CD4-positive, alpha-beta T cell (primary cell): ENCODE data around the gene WWOX. TPM values are rescaled to one million over a fixed set of nuclear protein-coding genes. Genes with fewer than 3 reads are reported as not detected.
A peak's percentile ranks its signal among the peaks of the same experiment; 100 is the strongest.

Experiments
- ATAC-seq: fragments of 200-7000 bp; cut with Tn5 transposase; one replicate; pipeline ENCODE4 v1.10.0; 2022; ENCODE audit warnings: mild to moderate bottlenecking; ENCODE audit not compliant: poor library complexity
- CTCF ChIA-PET: fragments of 350-600 bp; sonication (Branson Sonifier 250); formaldehyde crosslinking; loops from one replicate; lab custom pipeline; 2021; ENCODE audit warnings: antibody characterized with exemption, inconsistent platforms; lab: Charles Lee
- POLR2A ChIA-PET: fragments of 350-600 bp; sonication (Branson Sonifier 250); formaldehyde crosslinking; loops from one replicate; lab custom pipeline; 2021; ENCODE audit warnings: antibody characterized with exemption, inconsistent platforms; lab: Charles Lee
- DNase-seq, 14 experiments: peaks; one replicate each; pipeline ENCODE4 v3.0.0-alpha.2; 2013 to 2020; ENCODE audit warnings: mixed read lengths in 2 of 14
- H3K27ac ChIP-seq, 2 donors: one replicate each; pipeline versions ENCODE4 v1.5.1 to v1.7.0; 2013; ENCODE audit warnings: low read length in 2 of 2, low read depth in 1 of 2, mild to moderate bottlenecking in 1 of 2
- H3K27me3 ChIP-seq, 2 experiments: 1 replicate in 1 of 2; 2 replicates in 1 of 2; pipeline versions ENCODE4 v1.6.1 to v1.7.0; 2013; ENCODE audit warnings: low read length in 2 of 2, control low read depth in 1 of 2, mild to moderate bottlenecking in 1 of 2, moderate library complexity in 1 of 2; ENCODE audit not compliant: insufficient read depth in 2 of 2, control insufficient read depth in 1 of 2
- H3K36me3 ChIP-seq: one replicate; pipeline ENCODE4 v1.6.1; 2013; ENCODE audit warnings: low read length, control low read depth; ENCODE audit not compliant: insufficient read depth
- H3K4me1 ChIP-seq: one replicate; pipeline ENCODE4 v1.6.1; 2013; ENCODE audit warnings: low read length, control low read depth; ENCODE audit not compliant: insufficient read depth
- H3K4me3 ChIP-seq: one replicate; pipeline ENCODE4 v1.5.1; 2013; ENCODE audit warnings: mild to moderate bottlenecking, low read length, moderate library complexity
- H3K9me3 ChIP-seq, 2 experiments: 1 replicate in 1 of 2; 2 replicates in 1 of 2; pipeline versions ENCODE4 v1.6.1 to v1.7.0; 2013; ENCODE audit warnings: low read length in 2 of 2, mild to moderate bottlenecking in 2 of 2, control low read depth in 1 of 2, moderate library complexity in 1 of 2; ENCODE audit not compliant: control insufficient read depth in 1 of 2, insufficient read depth in 1 of 2
- H3K27ac Mint-ChIP-seq: one replicate; pipeline ENCODE4 v1.8.0; 2020; ENCODE audit warnings: mixed read lengths
- H3K27me3 Mint-ChIP-seq: one replicate; pipeline ENCODE4 v1.8.0; 2021; ENCODE audit warnings: mixed read lengths
- H3K36me3 Mint-ChIP-seq: one replicate; pipeline ENCODE4 v1.8.0; 2021; ENCODE audit warnings: low read depth, mixed read lengths
- H3K4me1 Mint-ChIP-seq: one replicate; pipeline ENCODE4 v1.8.0; 2021; ENCODE audit warnings: low read depth, mixed read lengths
- H3K4me3 Mint-ChIP-seq: one replicate; pipeline ENCODE4 v1.8.0; 2020; ENCODE audit warnings: mild to moderate bottlenecking, mixed read lengths
- H3K9me3 Mint-ChIP-seq: one replicate; pipeline ENCODE4 v1.8.0; 2020; ENCODE audit warnings: mixed read lengths
- intact Hi-C, 2 experiments: fragments of 100-400 bp; cut with DNase I in 1 of 2; cut with micrococcal nuclease in 1 of 2; formaldehyde crosslinking; loops; one replicate each; pipeline versions ENCODE4 v1.15.1 to v1.9.0; 2023 to 2025; cut with DNase I, micrococcal nuclease
- total RNA-seq, 174 experiments: library from RNA in 2 of 174; stranded (reverse) in 2 of 174; gene quantifications; one replicate each; pipeline ENCODE4 v1.2.3 and lab custom pipeline; 2021 to 2026
- TF ChIP-seq, protein P1 (sequence below): fragments of 200-600 bp; IDR thresholded peaks from one replicate; pipeline ENCODE4 v1.8.0; 2022; ENCODE audit warnings: antibody characterized with exemption, mild to moderate bottlenecking

The WWOX gene
- total RNA-seq, 2 experiments from 2014 or later: 19.3 to 21.7 TPM

DNA sequence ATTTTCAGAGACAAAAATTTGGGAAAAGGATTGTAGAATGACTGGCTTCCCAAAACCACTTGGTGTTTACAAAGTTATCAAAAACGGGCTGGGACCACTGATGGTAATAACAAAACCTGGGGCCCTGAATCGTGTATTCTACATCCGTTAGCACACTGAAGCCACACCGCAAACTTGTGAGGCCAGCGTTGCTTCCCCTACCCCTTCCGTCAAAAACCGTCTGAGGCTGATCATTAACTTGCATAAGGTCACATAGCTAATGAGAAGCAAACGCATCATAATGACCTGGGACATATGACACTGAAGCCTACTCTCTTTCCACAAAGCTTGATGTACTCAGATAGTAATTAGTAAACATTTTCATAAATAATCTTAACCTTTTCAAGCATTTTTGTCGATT is 796.8 kb downstream of the WWOX start:
- ChIA-PET POLR2A (no interaction called here), CTCF (no interaction called here)
- no peaks in the 10 kb centered on the region for H3K36me3 Mint-ChIP-seq
- Histone ChIP-seq H3K4me3 (no peak overlapping the region), H3K27ac (peak overlapping the region in 1 of 2 donors; percentile 84), H3K36me3 (no peaks in the 10 kb centered on the region), H3K27me3 (no peaks in the 10 kb centered on the region), H3K4me1 (peaks cover 16% of the 10 kb centered on the region), H3K9me3 (no peaks in the 10 kb centered on the region)
- peaks cover 51% of the 10 kb centered on the region for H3K4me1 Mint-ChIP-seq
- H3K27me3 Mint-ChIP-seq: no peaks in the 10 kb centered on the region
- peak overlapping the region; percentile 89 for H3K27ac Mint-ChIP-seq
- no peaks in the 10 kb centered on the region for H3K9me3 Mint-ChIP-seq
- TF ChIP-seq, protein P1, sequence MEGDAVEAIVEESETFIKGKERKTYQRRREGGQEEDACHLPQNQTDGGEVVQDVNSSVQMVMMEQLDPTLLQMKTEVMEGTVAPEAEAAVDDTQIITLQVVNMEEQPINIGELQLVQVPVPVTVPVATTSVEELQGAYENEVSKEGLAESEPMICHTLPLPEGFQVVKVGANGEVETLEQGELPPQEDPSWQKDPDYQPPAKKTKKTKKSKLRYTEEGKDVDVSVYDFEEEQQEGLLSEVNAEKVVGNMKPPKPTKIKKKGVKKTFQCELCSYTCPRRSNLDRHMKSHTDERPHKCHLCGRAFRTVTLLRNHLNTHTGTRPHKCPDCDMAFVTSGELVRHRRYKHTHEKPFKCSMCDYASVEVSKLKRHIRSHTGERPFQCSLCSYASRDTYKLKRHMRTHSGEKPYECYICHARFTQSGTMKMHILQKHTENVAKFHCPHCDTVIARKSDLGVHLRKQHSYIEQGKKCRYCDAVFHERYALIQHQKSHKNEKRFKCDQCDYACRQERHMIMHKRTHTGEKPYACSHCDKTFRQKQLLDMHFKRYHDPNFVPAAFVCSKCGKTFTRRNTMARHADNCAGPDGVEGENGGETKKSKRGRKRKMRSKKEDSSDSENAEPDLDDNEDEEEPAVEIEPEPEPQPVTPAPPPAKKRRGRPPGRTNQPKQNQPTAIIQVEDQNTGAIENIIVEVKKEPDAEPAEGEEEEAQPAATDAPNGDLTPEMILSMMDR: no peak
- intact Hi-C loops: no loop called here
- ATAC-seq: peak; percentile 60
- peak overlapping the region; percentile 31 for H3K4me3 Mint-ChIP-seq
- peak in 6 of 14 experiments; percentile 5 to 76 (median 42) for DNase-seq

DNA sequence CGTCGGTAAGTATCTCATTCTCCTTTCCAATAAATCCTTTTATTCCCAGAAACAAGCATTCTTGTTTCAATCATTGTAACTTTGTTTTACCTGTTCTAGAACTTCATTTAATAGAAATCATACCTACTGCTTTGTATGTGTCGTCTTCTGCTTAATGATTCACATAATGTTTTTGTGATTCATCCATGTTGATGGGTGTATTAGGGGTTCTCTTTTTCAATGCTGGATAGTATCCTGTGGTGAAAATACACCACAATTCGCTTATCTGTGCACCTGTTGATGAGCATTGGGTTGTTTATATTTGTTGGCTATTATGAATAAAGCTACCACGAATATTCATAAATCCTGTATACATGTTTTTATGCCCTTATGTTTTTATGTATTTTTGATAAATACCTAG is 797.8 kb downstream of the WWOX start:
- Mint-ChIP-seq H3K4me3 (peak overlapping the region; percentile 3), H3K27ac (peak overlapping the region; percentile 77), H3K9me3 (no peaks in the 10 kb centered on the region), H3K4me1 (peaks cover 54% of the 10 kb centered on the region), H3K27me3 (no peaks in the 10 kb centered on the region), H3K36me3 (no peaks in the 10 kb centered on the region)
- intact Hi-C loops: no loop called here
- ATAC-seq (no peak), DNase-seq (no peak)
- Histone ChIP-seq H3K27ac (peak overlapping the region in 1 of 2 donors; percentile 7), H3K27me3 (no peaks in the 10 kb centered on the region), H3K36me3 (no peaks in the 10 kb centered on the region), H3K4me1 (peaks cover 19% of the 10 kb centered on the region), H3K9me3 (no peaks in the 10 kb centered on the region), H3K4me3 (no peak overlapping the region)
- TF ChIP-seq, protein P1: no peak
- CTCF ChIA-PET: no interaction called here
- POLR2A ChIA-PET: no interaction called here

DNA sequence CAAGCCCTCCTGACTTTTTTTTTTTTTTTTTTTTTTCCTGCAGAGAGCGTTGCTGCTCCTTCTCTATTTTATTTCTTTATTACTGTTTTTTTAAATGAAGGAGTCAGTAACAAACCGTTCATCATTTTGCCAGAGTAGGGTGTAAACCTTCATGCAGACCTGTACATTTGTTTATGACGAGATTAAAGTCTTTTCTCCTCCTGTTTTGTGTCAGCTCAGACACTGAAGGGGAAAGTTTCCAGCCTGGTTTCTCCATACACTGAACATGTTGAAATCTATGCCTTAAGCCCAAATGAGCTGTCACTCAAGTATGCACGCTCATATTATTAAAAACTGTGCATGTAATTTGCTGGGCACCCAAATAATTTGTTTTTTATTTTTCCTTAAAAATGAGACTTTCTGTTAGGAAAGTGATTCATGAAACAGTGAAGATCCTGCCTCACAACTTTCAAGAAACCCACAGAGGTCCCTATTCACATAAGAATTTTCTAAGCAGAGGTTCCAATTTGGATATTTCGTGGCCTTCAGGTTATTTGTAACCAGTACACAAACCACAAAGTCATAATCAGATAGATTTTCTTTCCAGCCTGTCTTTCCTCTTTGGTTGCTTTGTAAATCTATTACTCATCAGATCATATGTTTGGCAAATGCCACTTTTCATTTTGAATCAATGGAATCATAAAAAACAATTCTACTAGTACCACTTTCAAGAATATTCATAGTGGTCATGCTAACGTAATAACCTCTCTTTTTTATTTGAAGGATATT is 800.8 kb downstream of the WWOX start:
- ChIA-PET CTCF (no interaction called here), POLR2A (no interaction called here)
- Mint-ChIP-seq H3K36me3 (no peaks in the 10 kb centered on the region), H3K27me3 (no peaks in the 10 kb centered on the region), H3K4me1 (peaks cover 36% of the 10 kb centered on the region), H3K9me3 (no peaks in the 10 kb centered on the region), H3K27ac (peak overlapping the region; percentile 17), H3K4me3 (no peak overlapping the region)
- ATAC-seq (no peak), DNase-seq (no peak)
- Histone ChIP-seq H3K9me3 (no peaks in the 10 kb centered on the region), H3K4me1 (peaks cover 20% of the 10 kb centered on the region), H3K27ac (no peak overlapping the region), H3K36me3 (no peaks in the 10 kb centered on the region), H3K27me3 (no peaks in the 10 kb centered on the region), H3K4me3 (no peak overlapping the region)
- intact Hi-C loops: no loop called here
- TF ChIP-seq, protein P1: no peak
